ENCODE data around the gene RGS7BP.

DNA sequence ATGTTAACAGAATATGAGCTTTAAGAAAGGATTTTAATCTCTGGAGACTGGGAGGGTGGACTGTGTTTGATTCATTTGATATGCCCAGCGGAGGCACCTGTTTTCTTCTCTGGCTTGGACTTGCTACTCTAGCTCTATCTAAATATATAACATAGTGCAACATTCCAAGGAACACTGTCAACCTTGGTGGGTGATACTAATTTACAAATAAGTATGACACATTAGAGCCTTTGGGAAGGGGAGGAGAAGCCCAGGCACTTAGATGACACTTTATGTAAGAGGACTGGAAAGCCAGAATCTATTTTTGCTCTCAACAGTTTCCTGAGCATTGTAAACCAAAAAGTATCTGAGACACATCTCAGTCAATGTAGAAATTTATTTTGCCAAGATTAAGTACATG lies 101.1 kb downstream of the RGS7BP start:
- TF ChIP-seq CTCF (IDR thresholded peaks at IDR 0.05; ENCODE audit: low read depth, low read length) (no peak), EZH2phosphoT487 (IDR thresholded peaks at IDR 0.05; ENCODE audit: low read depth) (no peak)

All from OCI-LY3 (cell line).